WI38 (cell line): Measurements from ENCODE around the gene LITAFD.

ENCODE experiments used
- H3K4me3 ChIP-seq: 2 replicates; pipeline ENCODE4 v1.5.1; 2011; ENCODE audit warnings: low read depth, mild to moderate bottlenecking, control low read depth, low read length
- TF ChIP-seq, protein P1 (sequence below): IDR thresholded peaks from 2 replicates; pipeline ENCODE4 v1.5.1; 2012; ENCODE audit warnings: low read depth, mild to moderate bottlenecking, control low read depth, low read length

LITAFD gene

DNA sequence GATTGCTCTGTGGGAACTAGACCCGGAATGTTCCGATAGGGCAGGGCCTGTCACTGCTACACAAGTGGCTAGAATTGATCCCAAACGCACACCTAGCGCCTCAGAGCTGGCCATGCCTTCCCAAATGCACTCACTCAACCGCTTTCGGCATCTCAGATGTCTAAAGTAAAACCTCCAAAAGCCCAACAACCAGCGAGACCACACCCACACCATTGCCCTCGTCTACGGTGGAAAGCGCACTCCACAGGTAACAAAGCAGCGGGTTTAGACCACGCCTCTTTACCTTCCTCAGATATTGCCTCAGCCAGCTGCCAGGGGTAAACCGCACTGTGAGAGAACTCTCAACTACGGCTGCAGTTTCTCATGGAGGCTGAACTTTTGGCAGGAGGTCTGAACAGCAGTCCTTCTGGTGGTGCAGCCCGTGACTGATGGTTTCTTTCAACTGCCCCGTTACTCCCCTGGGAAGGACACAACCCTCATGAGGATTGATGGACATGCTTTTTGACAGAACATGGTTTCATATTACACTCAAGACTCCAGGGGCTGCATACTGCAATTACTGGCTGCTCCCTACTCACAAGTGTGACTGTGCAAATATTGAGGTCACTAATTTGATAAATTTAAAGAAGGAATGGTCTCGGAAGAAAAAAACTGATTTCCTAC is 47.1 kb downstream of the LITAFD start:
- H3K4me3 ChIP-seq = no peak overlapping the region
- TF ChIP-seq, protein P1, sequence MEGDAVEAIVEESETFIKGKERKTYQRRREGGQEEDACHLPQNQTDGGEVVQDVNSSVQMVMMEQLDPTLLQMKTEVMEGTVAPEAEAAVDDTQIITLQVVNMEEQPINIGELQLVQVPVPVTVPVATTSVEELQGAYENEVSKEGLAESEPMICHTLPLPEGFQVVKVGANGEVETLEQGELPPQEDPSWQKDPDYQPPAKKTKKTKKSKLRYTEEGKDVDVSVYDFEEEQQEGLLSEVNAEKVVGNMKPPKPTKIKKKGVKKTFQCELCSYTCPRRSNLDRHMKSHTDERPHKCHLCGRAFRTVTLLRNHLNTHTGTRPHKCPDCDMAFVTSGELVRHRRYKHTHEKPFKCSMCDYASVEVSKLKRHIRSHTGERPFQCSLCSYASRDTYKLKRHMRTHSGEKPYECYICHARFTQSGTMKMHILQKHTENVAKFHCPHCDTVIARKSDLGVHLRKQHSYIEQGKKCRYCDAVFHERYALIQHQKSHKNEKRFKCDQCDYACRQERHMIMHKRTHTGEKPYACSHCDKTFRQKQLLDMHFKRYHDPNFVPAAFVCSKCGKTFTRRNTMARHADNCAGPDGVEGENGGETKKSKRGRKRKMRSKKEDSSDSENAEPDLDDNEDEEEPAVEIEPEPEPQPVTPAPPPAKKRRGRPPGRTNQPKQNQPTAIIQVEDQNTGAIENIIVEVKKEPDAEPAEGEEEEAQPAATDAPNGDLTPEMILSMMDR = no peak

DNA sequence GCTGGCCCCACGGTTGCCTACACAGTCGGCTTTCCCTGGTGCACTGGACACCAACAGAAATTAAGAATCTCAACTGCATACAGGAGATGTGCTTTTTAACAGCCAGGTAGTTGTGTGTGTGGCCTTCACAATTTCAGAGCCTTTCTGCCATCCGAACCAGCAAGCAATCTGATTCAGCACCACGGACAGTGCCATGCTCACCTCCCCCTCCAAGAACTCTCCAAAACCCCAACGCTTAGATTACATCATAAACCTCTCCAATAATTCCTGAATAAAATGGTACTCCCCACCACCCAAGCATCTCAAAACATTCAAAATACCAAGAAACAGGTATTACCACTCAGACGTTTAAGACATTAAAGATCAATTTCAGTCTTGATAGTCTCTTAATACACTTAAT is 49.7 kb downstream of the LITAFD start:
- TF ChIP-seq, protein P1 = no peak

DNA sequence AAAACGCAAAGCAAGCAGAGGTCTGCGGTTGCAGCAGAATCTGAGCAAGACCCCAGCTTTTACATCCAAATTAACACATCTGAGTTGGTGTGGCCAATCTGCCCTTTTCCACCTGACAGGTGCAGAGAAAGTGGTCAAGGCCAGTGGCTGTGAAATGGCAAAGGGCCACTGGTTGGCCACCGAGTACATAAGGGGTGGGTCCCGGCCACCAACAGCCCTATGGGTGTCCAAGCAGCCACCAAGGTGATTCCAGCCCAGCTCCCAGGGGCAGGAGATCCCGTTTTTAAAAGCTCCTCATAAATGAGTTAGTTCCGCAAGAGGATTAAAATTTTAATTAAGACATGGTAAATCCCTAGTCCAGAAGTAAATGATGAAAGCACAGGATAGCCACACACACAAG is 52.5 kb downstream of the LITAFD start:
- TF ChIP-seq, protein P1 = no peak
- H3K4me3 ChIP-seq = no peak overlapping the region

More for the DNA sequence above, 49.7 kb downstream of the LITAFD start:
- no peak overlapping the region for H3K4me3 ChIP-seq
